ENCODE data around the gene HCST.

The HCST gene

GRCh38 chr19:35879770-35880317 lies 22.5 kb upstream of the HCST start (continued):
- TF ChIP-seq, protein P1, sequence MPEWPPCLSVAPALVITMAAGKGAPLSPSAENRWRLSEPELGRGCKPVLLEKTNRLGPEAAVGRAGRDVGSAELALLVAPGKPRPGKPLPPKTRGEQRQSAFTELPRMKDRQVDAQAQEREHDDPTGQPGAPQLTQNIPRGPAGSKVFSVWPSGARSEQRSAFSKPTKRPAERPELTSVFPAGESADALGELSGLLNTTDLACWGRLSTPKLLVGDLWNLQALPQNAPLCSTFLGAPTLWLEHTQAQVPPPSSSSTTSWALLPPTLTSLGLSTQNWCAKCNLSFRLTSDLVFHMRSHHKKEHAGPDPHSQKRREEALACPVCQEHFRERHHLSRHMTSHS (tag by site-specific recombination; IDR thresholded peaks at IDR 0.05) = no peak
- peak; percentile 98 for TF ChIP-seq KLF10 (tag by site-specific recombination; IDR thresholded peaks at IDR 0.05)
- no peak for TF ChIP-seq ZNF670 (tag by site-specific recombination; IDR thresholded peaks at IDR 0.05; ENCODE audit: low read depth)
- no peak for TF ChIP-seq ZNF560 (tag by site-specific recombination; IDR thresholded peaks at IDR 0.05; ENCODE audit: borderline replicate concordance)
- TF ChIP-seq, protein P2, sequence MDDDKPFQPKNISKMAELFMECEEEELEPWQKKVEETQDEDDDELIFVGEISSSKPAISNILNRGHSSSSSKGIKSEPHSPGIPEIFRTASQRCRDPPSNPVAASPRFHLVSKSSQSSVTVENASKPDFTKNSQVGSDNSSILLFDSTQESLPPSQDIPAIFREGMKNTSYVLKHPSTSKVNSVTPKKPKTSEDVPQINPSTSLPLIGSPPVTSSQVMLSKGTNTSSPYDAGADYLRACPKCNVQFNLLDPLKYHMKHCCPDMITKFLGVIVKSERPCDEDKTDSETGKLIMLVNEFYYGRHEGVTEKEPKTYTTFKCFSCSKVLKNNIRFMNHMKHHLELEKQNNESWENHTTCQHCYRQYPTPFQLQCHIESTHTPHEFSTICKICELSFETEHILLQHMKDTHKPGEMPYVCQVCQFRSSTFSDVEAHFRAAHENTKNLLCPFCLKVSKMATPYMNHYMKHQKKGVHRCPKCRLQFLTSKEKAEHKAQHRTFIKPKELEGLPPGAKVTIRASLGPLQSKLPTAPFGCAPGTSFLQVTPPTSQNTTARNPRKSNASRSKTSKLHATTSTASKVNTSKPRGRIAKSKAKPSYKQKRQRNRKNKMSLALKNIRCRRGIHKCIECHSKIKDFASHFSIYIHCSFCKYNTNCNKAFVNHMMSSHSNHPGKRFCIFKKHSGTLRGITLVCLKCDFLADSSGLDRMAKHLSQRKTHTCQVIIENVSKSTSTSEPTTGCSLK (tag by site-specific recombination; IDR thresholded peaks at IDR 0.05) = no peak
- TF ChIP-seq ZNF596 (tag by site-specific recombination; IDR thresholded peaks at IDR 0.05) = no peak
- TF ChIP-seq OSR2 (tag by site-specific recombination; IDR thresholded peaks at IDR 0.05) = no peak
- no peak for TF ChIP-seq ZNF426 (tag by site-specific recombination; IDR thresholded peaks at IDR 0.05)
- TF ChIP-seq, protein P3, sequence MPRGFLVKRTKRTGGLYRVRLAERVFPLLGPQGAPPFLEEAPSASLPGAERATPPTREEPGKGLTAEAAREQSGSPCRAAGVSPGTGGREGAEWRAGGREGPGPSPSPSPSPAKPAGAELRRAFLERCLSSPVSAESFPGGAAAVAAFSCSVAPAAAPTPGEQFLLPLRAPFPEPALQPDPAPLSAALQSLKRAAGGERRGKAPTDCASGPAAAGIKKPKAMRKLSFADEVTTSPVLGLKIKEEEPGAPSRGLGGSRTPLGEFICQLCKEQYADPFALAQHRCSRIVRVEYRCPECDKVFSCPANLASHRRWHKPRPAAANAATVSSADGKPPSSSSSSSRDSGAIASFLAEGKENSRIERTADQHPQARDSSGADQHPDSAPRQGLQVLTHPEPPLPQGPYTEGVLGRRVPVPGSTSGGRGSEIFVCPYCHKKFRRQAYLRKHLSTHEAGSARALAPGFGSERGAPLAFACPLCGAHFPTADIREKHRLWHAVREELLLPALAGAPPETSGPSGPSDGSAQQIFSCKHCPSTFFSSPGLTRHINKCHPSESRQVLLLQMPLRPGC (tag by site-specific recombination; IDR thresholded peaks at IDR 0.05) = peak; percentile 75; the same call in 1 of the 2 replicates
- TF ChIP-seq ZNF280D (tag by site-specific recombination; IDR thresholded peaks at IDR 0.05) = no peak
- no peak for TF ChIP-seq ZNF433 (tag by site-specific recombination; IDR thresholded peaks at IDR 0.05; ENCODE audit: low read depth)
- TF ChIP-seq GLI2 (tag by site-specific recombination; IDR thresholded peaks at IDR 0.05; ENCODE audit: borderline replicate concordance, low read depth) = no peak
- no peak for TF ChIP-seq BCL11A (tag by site-specific recombination; IDR thresholded peaks at IDR 0.05; ENCODE audit: low read depth)
- TF ChIP-seq ZNF350 (tag by site-specific recombination; IDR thresholded peaks at IDR 0.05) = no peak
- no peak for TF ChIP-seq ZNF521 (tag by site-specific recombination; IDR thresholded peaks at IDR 0.05)
- TF ChIP-seq ZNF2 (tag by site-specific recombination; IDR thresholded peaks at IDR 0.05) = peak; percentile 84
- TF ChIP-seq, protein P4, sequence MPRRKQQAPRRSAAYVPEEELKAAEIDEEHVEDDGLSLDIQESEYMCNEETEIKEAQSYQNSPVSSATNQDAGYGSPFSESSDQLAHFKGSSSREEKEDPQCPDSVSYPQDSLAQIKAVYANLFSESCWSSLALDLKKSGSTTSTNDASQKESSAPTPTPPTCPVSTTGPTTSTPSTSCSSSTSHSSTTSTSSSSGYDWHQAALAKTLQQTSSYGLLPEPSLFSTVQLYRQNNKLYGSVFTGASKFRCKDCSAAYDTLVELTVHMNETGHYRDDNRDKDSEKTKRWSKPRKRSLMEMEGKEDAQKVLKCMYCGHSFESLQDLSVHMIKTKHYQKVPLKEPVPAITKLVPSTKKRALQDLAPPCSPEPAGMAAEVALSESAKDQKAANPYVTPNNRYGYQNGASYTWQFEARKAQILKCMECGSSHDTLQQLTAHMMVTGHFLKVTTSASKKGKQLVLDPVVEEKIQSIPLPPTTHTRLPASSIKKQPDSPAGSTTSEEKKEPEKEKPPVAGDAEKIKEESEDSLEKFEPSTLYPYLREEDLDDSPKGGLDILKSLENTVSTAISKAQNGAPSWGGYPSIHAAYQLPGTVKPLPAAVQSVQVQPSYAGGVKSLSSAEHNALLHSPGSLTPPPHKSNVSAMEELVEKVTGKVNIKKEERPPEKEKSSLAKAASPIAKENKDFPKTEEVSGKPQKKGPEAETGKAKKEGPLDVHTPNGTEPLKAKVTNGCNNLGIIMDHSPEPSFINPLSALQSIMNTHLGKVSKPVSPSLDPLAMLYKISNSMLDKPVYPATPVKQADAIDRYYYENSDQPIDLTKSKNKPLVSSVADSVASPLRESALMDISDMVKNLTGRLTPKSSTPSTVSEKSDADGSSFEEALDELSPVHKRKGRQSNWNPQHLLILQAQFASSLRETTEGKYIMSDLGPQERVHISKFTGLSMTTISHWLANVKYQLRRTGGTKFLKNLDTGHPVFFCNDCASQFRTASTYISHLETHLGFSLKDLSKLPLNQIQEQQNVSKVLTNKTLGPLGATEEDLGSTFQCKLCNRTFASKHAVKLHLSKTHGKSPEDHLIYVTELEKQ (tag by site-specific recombination; IDR thresholded peaks at IDR 0.05; ENCODE audit: borderline replicate concordance) = 0 out of 2 replicates have a peak, but pooled peaks have one; percentile 29
- peak; percentile 79; the same call in 1 of the 2 replicates for TF ChIP-seq WT1 (tag by site-specific recombination; IDR thresholded peaks at IDR 0.05)
- TF ChIP-seq ZNF292 (tag by site-specific recombination; IDR thresholded peaks at IDR 0.05; ENCODE audit: borderline replicate concordance, low read depth) = no peak
- TF ChIP-seq KLF8 (tag by site-specific recombination; IDR thresholded peaks at IDR 0.05) = peak; percentile 98
- TF ChIP-seq ZNF19 (tag by site-specific recombination; IDR thresholded peaks at IDR 0.05; ENCODE audit: low read depth) = no peak
- peak; percentile 71 for TF ChIP-seq ZBTB8A (tag by site-specific recombination; IDR thresholded peaks at IDR 0.05)
- TF ChIP-seq ZNF324 (tag by site-specific recombination; IDR thresholded peaks at IDR 0.05) = peak; percentile 83; the same call in 1 of the 2 replicates
- no peak for TF ChIP-seq ZNF48 (tag by site-specific recombination; IDR thresholded peaks at IDR 0.05)
- TF ChIP-seq, protein P5, sequence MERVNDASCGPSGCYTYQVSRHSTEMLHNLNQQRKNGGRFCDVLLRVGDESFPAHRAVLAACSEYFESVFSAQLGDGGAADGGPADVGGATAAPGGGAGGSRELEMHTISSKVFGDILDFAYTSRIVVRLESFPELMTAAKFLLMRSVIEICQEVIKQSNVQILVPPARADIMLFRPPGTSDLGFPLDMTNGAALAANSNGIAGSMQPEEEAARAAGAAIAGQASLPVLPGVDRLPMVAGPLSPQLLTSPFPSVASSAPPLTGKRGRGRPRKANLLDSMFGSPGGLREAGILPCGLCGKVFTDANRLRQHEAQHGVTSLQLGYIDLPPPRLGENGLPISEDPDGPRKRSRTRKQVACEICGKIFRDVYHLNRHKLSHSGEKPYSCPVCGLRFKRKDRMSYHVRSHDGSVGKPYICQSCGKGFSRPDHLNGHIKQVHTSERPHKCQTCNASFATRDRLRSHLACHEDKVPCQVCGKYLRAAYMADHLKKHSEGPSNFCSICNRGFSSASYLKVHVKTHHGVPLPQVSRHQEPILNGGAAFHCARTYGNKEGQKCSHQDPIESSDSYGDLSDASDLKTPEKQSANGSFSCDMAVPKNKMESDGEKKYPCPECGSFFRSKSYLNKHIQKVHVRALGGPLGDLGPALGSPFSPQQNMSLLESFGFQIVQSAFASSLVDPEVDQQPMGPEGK (tag by site-specific recombination; IDR thresholded peaks at IDR 0.05) = peak; percentile 87
- TF ChIP-seq ZNF626 (tag by site-specific recombination; IDR thresholded peaks at IDR 0.05) = no peak
- peak; percentile 90 for TF ChIP-seq ZNF501 (tag by site-specific recombination; IDR thresholded peaks at IDR 0.05)

Data from HEK293 (cell line).